ENCODE measurements around the gene NDUFB8.

DNA sequence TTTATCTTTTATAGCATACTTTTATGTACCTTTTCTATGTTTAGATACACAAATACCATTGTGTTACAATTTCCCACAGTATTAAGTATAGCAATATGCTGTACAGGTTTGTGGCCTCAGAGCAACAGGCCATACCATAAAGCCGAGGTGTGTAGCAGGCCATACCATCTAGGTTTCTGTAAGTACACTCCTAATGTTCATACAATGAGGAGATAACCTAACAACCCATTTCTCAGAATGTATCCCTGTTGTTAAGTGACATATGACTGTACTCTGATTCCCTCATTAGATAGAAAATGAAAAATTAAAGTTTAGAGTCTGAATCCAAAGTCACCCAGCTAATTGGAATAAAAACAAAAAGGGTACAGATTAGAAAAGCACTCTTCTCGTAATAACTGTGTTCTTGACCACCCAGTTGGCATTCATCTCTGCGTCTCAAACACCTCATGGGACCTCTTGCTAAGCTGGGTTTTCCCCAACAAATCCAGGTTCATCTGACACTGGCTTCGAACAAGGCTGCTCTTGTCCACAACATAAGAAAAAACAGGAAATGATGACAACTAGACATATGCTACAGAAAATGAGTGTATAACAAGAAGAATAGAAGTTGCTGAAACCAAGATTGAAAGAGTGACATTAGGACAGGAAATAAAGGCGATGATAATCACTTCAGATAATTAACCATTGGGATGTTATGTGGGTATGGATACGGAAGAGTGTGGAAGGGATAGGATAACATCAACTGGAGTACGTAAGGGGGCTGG, 1.4 kb downstream of the NDUFB8 start:
- no peak for TF ChIP-seq CTCF (IDR thresholded peaks at IDR 0.05; ENCODE audit: low read depth, low read length, missing input control)
- no peak for TF ChIP-seq REST (IDR thresholded peaks at IDR 0.05)
- no peak for TF ChIP-seq JUND (IDR thresholded peaks at IDR 0.05)
- no peak for TF ChIP-seq FOXA1 (IDR thresholded peaks at IDR 0.05)
- TF ChIP-seq GABPA (IDR thresholded peaks at IDR 0.05 in 1 of 2, conservative IDR thresholded peaks at IDR 0.05 in 1 of 2), result no peak
- no peak for TF ChIP-seq RXRA (IDR thresholded peaks at IDR 0.05)
- TF ChIP-seq HNF4G (IDR thresholded peaks at IDR 0.05), result no peak
- no peak for TF ChIP-seq TAF1 (conservative IDR thresholded peaks at IDR 0.05)

All from liver (tissue), 3 donors.